Measurements from ENCODE around the gene CELA1. TPM values are rescaled to one million over a fixed set of nuclear protein-coding genes. Genes with fewer than 3 reads are reported as not detected.
"Not testable (repeated sequence)": the region's sequence is repeated elsewhere in the genome, so short reads cannot be mapped to it uniquely, and the experiment has no call there.

Gene CELA1
- total RNA-seq, 4 donors from 2014 or later, result not detected

DNA sequence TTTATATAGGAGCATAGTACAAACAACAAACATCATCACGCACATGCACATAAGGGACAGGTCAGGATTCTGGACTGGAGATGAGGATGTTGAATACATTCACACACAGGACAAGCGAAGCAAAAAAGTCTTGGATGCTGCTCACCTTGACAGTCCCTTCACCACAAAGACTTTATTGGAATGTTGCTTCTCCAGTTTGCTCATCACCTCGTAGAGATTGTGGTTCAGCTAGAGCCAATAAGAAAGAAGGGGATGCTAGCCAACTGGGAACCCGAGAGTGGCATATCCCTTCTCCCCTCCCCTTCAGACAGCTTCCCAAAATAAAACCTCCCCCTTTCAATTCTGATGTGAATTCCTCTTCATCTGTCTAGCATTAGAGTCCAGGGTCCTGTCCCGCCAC, 50.8 kb downstream of the CELA1 start:
- in situ Hi-C loops (cut with MboI; ENCODE audit: low pct_ligation_motif_present in 1 of 4, low pct_unique_long_range_greater_than_20kb in 1 of 4, low sequenced_read_pairs in 3 of 4) (no loop called here), intact Hi-C loops (cut with DNase I; ENCODE audit: low total_unique reads) (no loop called here)
- DNase-seq, result no peak
- Histone ChIP-seq H3K27me3 (no peaks in the 10 kb centered on the region), H3K27ac (no peak overlapping the region), H3K36me3 (no peaks in the 10 kb centered on the region), H3K4me1 (peaks cover 0 to 10% (median 0%) of the 10 kb centered on the region in 4 donors), H3K9me3 (no peaks in the 10 kb centered on the region), H3K4me3 (no peak overlapping the region)
- no peak for TF ChIP-seq EP300 (IDR thresholded peaks at IDR 0.05; ENCODE audit: low read depth)
- TF ChIP-seq POLR2AphosphoS5 (IDR thresholded peaks at IDR 0.05), result no peak
- TF ChIP-seq, protein P1, sequence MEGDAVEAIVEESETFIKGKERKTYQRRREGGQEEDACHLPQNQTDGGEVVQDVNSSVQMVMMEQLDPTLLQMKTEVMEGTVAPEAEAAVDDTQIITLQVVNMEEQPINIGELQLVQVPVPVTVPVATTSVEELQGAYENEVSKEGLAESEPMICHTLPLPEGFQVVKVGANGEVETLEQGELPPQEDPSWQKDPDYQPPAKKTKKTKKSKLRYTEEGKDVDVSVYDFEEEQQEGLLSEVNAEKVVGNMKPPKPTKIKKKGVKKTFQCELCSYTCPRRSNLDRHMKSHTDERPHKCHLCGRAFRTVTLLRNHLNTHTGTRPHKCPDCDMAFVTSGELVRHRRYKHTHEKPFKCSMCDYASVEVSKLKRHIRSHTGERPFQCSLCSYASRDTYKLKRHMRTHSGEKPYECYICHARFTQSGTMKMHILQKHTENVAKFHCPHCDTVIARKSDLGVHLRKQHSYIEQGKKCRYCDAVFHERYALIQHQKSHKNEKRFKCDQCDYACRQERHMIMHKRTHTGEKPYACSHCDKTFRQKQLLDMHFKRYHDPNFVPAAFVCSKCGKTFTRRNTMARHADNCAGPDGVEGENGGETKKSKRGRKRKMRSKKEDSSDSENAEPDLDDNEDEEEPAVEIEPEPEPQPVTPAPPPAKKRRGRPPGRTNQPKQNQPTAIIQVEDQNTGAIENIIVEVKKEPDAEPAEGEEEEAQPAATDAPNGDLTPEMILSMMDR (IDR thresholded peaks at IDR 0.05), result no peak
- no peak for TF ChIP-seq POLR2A (IDR thresholded peaks at IDR 0.05)
- WGBS, 2 donors (ENCODE audit: low coverage in 1 of 2), result 81 to 84% methylated on average over 3 to 5 of the region's 5 CpGs

DNA sequence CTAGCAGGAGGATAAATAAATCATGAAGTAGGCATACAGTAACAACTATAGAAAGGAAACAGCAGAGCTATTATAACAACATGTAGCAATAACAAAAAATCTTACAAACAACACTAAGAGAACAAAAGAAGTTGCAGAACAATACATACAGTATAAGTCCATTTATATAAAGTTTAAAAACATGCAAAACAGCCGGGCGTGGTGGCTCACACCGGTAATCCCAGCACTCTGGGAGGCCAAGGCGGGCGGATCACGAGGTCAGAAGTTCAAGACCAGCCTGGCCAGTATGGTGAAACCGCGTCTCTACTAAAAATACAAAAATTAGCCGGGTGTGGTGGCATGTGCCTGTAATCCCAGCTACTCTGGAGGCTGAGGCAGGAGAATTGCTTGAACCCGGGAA, 52.4 kb downstream of the CELA1 start:
- DNase-seq; H3K27ac ChIP-seq; intact Hi-C loops (cut with DNase I; ENCODE audit: low total_unique reads); H3K4me3 ChIP-seq; in situ Hi-C loops (cut with MboI; ENCODE audit: low pct_ligation_motif_present in 1 of 4, low pct_unique_long_range_greater_than_20kb in 1 of 4, low sequenced_read_pairs in 3 of 4); H3K36me3 ChIP-seq; H3K9me3 ChIP-seq; H3K27me3 ChIP-seq: not testable (repeated sequence)
- peaks cover 0 to 10% (median 0%) of the 10 kb centered on the region in 4 donors for H3K4me1 ChIP-seq
- WGBS, 2 donors (ENCODE audit: low coverage in 1 of 2), result 70 to 76% methylated on average over 2 to 10 of the region's 10 CpGs

DNA sequence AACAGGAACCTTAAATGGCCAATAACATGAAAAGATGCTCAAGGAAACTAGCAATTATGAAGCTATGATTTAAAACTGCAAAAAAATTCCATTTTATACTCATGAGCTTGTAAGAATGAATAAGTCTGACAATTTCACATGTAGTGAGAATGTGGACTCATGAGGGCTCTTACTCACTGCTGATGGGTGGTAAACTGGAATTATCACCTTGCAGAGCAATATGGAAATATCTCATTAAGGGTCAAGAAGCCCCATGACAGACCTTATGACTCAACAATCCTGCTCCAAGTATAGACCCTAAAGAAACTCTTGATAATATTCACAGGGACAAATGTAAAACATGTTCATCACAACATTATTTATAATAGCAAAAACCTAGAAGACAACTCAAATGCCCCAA, 52.8 kb downstream of the CELA1 start:
- H3K27ac ChIP-seq, result no peak overlapping the region
- no peaks in the 10 kb centered on the region for H3K9me3 ChIP-seq
- TF ChIP-seq POLR2AphosphoS5 (IDR thresholded peaks at IDR 0.05) (no peak), POLR2A (IDR thresholded peaks at IDR 0.05) (no peak), EP300 (IDR thresholded peaks at IDR 0.05; ENCODE audit: low read depth) (no peak)
- TF ChIP-seq, protein P1 (IDR thresholded peaks at IDR 0.05), result no peak
- no peaks in the 10 kb centered on the region for H3K36me3 ChIP-seq
- DNase-seq, result no peak
- intact Hi-C loops (cut with DNase I; ENCODE audit: low total_unique reads), result no loop called here
- H3K4me1 ChIP-seq, result peaks cover 0 to 10% (median 0%) of the 10 kb centered on the region in 4 donors
- in situ Hi-C loops (cut with MboI; ENCODE audit: low pct_ligation_motif_present in 1 of 4, low pct_unique_long_range_greater_than_20kb in 1 of 4, low sequenced_read_pairs in 3 of 4), result no loop called here
- H3K27me3 ChIP-seq, result no peaks in the 10 kb centered on the region
- no peak overlapping the region for H3K4me3 ChIP-seq

DNA sequence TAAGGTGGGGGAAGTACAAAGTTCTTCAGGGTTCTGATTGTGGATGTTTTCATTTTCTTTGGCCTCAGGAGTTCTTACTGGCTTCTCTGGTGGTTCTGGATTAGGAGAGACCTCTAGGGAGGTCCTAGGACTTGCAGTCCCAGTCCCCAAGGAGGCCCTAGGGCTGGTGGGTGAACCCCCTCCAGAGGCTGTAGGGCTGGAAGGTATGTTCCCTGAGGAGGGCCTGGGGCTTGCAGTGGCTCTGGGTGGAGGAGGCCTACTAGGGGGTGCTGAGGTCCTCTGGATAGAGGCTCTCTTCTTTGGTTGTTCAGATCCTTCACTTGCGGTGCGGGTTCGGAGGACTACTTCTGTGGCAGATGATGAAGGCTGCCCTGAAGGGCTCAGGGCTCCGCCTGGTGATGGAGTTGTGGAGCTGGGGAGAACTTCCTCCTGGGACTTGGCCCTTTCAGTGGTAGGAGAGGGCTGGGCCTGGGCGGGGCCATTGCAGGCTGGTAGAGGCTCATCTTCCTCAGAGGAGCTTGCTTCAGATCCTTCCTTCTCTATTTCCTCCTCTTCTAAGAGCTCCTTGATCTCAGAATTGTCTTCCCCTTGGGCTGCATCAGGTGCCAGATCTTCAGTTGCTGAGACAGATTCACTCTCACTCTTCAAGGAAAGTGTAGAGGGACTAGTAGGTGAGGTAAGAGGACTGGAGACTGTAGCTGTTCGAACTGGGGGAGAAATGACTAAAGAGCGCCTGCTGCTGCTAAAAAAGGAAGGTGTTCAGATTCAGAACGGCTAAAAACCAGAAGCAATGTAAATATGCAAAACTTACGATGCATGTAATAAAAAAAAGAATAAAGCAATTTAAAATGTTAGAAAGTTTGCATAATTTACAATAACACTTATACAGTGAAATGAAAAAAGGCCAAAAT, 54.6 kb downstream of the CELA1 start:
- H3K36me3 ChIP-seq; H3K9me3 ChIP-seq; intact Hi-C loops (cut with DNase I; ENCODE audit: low total_unique reads); in situ Hi-C loops (cut with MboI; ENCODE audit: low pct_ligation_motif_present in 1 of 4, low pct_unique_long_range_greater_than_20kb in 1 of 4, low sequenced_read_pairs in 3 of 4); H3K27me3 ChIP-seq: not testable (repeated sequence)
- peaks cover 0 to 10% (median 0%) of the 10 kb centered on the region in 4 donors for H3K4me1 ChIP-seq
- H3K4me3 ChIP-seq, result peak overlapping the region in 1 of 4 donors; percentile 12
- H3K27ac ChIP-seq, result peak overlapping the region; percentile 67 to 80 (median 76)
- WGBS, 2 donors (ENCODE audit: low coverage in 1 of 2), result 30 to 53% methylated on average over 4 to 9 of the region's 9 CpGs
- TF ChIP-seq, protein P1 (IDR thresholded peaks at IDR 0.05), result peak in 2 of 5 experiments; percentile 8 to 16
- DNase-seq, result peak; percentile 87

DNA sequence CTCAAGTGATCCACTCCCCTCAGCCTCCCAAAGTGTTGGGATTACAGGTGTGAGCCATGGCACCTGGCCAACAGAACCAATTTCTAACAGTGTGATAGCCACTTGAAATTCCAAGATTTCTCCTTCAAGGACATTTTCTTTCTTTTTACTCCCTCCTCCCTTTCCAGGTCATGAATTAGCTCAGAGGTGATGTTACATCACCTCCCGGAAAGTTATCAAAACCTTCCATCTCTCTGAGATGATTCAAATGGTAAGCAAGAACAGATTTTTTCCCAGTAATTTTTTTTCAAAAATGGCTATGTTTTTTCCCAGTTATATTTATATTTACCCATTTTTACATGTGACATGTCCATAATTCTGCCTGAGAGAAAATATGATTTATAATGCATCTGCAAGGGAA, 60.6 kb downstream of the CELA1 start:
- H3K27me3 ChIP-seq, result no peaks in the 10 kb centered on the region
- TF ChIP-seq POLR2A (IDR thresholded peaks at IDR 0.05), result no peak
- no peak for TF ChIP-seq POLR2AphosphoS5 (IDR thresholded peaks at IDR 0.05)
- TF ChIP-seq, protein P1 (IDR thresholded peaks at IDR 0.05), result no peak
- TF ChIP-seq EP300 (IDR thresholded peaks at IDR 0.05; ENCODE audit: low read depth), result no peak
- in situ Hi-C loops (cut with MboI; ENCODE audit: low pct_ligation_motif_present in 1 of 4, low pct_unique_long_range_greater_than_20kb in 1 of 4, low sequenced_read_pairs in 3 of 4), result no loop called here
- intact Hi-C loops (cut with DNase I; ENCODE audit: low total_unique reads), result no loop called here
- no peak overlapping the region for H3K27ac ChIP-seq
- no peak overlapping the region for H3K4me3 ChIP-seq
- no peaks in the 10 kb centered on the region for H3K4me1 ChIP-seq
- H3K36me3 ChIP-seq, result no peaks in the 10 kb centered on the region
- H3K9me3 ChIP-seq, result no peaks in the 10 kb centered on the region
- WGBS, 2 donors (ENCODE audit: low coverage in 1 of 2), result 93 to 100% methylated on average over 1 of the region's 1 CpG
- DNase-seq, result no peak

Measured in transverse colon (tissue), 4 donors.